GM18861 (cell line): Measurements from ENCODE around the gene MCTP1.
"Not testable (repeated sequence)": the region's sequence is repeated elsewhere in the genome, so short reads cannot be mapped to it uniquely, and the experiment has no call there.

Experiments used
- ATAC-seq: cut with Tn5 transposase; IDR thresholded peaks from one replicate; pipeline ENCODE4 v1.9.1; 2021; ENCODE audit not compliant: unreplicated experiment

Gene MCTP1

DNA sequence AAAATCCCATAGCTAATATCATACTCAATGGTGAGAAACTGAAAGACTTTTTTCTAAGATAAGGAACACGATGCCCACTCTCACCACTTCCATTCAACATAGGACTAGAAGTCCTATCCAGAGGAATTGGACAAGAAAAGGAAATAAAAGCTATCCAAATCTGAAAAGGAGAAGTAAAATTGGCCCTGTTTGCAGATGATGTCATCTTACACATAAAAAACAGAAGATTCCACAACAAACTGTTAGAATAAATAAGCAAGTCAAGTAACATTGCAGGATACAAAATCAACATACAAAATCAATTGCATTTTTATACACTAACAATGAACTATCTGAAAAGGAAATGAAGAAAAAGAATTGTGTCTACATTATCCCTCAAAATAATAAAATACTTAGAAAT lies 308.0 kb downstream of the MCTP1 start:
- ATAC-seq = no peak

DNA sequence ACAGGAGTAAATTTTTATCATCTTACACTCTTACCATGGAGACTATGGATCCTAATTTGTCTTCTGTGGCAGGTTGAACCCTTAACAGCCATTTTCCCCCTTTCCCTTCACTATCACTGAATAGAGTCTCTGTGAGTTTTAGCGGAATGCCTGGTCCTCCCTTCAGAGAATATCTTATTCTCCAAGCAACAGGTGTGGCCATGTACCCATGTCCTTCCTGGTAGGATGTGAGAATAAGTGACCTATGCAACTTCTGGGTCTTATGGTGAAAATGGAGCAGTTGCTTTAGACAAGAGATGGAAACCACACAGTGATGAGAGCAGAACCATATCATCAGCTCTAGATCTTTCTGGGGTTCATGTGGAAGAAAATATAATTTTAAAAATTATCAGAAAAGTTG lies 312.6 kb downstream of the MCTP1 start:
- no peak for ATAC-seq

- ATAC-seq = no peak
Measured at GRCh38 chr5:94969174-94969573, 315.7 kb downstream of the MCTP1 start.

DNA sequence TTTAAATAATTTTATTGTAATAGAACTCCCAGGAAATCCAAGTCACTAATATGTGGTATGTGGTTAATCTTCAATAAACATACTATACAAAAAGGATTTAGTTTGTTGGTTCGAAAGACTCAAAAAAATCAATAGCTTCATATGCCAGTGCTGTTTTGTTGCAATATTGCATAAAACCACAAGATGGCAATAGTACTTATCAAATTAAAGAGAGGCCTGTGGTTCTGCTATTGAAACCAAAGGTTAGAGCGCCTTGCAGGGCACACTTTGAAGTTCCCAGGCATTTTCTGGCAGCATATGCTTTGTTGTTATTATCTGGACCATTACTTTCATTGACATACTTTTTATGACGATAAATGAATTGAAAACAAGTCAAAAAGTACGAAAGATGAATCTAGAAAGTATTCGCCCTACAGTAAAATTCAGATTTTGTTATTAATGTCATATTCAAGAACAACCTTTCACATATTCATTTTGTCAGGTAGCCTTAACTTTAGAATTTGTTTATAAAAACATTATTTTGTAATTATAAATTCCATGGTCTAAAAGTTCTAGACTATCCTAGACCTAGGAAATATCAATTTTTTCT lies 316.3 kb downstream of the MCTP1 start:
- ATAC-seq = no peak

DNA sequence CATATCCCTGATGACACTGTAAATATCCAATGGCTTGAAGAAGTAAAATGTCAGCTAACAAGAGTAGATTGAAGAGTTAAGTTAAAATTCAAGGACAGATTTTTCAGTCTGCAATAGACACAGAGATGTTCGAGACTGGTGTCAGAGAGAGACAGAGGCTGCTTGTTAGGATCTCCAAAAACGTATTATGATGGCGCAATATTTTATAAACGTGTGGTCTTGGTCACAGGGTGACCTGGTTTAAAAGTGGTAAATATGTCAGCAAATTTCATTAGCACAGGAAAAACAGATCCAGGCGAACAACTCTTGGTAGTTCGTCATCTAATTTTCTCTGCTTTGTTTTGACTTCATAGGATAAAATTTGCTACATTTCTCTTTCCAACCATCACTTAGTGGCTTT lies 317.4 kb downstream of the MCTP1 start:
- no peak for ATAC-seq

DNA sequence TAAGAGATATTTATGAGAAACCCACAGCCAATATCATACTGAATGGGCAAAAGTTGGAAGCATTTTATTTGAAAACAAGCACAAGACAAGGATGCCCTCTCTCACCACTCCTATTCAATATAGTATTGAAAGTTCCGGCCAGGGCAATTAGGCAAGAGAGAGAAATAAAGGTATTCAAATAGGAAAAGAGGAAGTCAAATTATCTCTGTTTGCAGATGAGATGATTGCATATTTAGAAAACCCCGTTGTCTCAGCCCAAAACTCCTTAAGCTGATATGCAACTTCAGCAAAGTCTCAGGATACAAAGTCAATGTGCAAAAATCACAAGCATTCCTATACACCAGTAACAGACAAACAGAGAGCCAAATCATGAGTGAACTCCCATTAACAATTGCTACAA lies 325.6 kb downstream of the MCTP1 start:
- ATAC-seq = not testable (repeated sequence)

- no peak for ATAC-seq
Measured at GRCh38 chr5:94945656-94946055, 339.2 kb downstream of the MCTP1 start.

DNA sequence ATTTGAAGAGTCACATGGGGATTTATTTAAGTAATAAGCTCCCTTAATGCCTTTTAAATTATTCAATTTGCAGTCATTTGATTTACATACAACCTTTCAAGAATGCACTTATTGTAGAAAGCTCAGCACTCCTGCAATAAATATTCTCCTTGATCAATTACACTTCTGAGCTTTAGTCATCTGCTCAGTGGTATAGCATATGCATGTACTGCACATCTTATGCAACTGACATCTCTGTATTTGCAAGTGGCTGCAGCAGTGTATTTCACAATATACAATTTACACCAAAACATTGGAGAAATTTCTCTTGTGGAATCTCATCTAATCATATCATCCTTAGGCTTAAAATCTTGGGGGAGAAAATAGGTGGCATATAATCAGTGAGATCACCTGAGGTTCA lies 340.7 kb downstream of the MCTP1 start:
- no peak for ATAC-seq

- ATAC-seq = no peak
Measured at GRCh38 chr5:94941122-94941755, 343.7 kb downstream of the MCTP1 start.

GRCh38 chr5:94932259-94932658 lies 352.6 kb downstream of the MCTP1 start:
- no peak for ATAC-seq

GRCh38 chr5:94928891-94929290 lies 356.0 kb downstream of the MCTP1 start:
- no peak for ATAC-seq

DNA sequence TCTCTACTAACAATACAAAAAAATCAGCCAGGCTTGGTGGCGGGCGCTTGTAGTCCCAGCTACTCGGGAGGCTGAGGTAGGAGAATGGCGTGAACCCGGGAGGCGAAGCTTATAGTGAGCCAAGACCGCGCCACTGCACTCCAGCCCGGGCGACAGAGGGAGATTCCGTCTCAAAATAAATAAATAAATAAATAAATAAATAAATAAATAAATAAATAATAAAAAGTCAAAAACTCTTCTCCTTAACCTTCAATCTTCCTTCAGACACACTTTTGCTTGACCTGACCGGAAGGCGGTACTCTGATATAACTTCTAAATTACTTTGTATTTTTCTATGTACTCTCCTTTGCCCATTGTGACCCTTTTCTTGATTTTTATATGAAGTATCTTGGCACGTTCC lies 364.3 kb downstream of the MCTP1 start:
- no peak for ATAC-seq

GRCh38 chr5:94916619-94917018 lies 368.3 kb downstream of the MCTP1 start:
- no peak for ATAC-seq

- ATAC-seq = no peak
Measured at GRCh38 chr5:94911276-94911675, 373.6 kb downstream of the MCTP1 start.

DNA sequence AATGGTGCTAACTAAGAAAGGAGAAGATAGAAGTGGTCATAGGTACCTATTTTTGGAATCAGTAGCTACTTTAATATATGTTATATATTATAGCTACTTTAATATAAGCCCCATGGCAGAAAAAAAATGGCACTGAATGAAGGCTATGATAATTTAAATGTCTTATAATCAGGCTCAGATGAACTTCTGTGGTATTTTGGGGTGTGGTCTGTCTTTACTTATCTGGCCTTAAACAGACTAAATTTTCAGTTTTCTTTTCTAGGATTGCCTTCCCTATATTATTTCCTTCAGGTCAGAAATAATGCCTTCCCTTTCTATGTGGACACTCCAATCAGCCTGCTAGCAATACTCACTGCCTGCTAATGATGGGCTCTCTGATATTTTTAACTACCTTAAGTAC lies 374.2 kb downstream of the MCTP1 start:
- no peak for ATAC-seq

GRCh38 chr5:94908889-94909480 lies 375.9 kb downstream of the MCTP1 start:
- no peak for ATAC-seq

DNA sequence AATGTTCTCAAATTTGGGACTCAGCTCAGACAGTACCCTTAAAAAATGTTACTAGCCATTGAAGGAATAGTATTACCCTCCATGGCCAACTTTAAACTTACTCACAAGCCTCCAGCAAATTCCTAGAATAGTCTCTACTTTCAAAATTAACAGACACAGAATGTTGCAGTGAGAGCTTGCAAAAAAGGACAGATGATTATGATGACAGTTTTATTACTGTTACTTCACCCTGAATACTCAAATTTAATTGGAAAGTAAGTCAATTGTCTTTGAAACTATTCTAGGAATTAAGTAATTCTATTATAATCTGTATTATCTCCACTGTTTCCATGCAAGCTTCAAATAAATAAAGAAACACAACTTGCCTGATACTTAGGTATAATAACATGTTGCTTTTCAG lies 378.1 kb downstream of the MCTP1 start:
- no peak for ATAC-seq

- ATAC-seq = no peak
Measured at GRCh38 chr5:94903726-94904125, 381.2 kb downstream of the MCTP1 start.

DNA sequence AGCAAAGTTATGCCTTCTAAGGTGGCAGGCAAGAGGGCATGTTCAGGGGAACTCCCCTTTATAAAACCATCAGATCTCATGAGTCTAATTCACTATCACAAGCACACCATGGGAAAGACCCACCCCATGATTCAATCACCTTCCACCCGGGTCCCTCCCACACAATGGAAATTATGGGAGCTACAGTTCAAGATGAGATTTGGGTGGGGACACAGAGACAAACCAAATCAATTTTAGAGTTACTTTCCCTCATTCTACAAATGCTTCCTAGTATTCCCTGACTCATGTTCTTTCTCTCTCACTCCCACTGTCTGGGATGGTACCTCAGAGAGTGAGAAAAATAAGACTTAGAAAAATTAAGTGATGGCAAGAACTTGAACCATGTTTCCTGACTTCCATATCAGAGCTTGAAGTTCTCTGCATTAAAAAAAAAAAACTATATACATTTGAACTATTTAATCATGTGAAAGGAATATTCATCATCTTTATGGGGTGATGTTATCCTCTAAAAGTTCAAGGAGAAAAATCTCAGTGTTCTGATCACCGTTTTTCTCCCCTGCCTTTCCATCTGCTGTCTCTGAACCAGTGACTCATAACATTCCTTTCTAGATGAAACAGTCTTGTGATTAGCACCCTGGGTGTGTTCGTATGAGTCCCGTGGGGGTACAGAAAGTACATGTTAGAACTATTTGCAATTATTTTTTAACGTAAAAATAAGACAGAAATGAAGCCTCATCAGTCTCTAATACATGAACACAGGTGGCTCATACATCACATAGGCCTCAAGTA lies 383.5 kb downstream of the MCTP1 start:
- ATAC-seq = peak; percentile 95

DNA sequence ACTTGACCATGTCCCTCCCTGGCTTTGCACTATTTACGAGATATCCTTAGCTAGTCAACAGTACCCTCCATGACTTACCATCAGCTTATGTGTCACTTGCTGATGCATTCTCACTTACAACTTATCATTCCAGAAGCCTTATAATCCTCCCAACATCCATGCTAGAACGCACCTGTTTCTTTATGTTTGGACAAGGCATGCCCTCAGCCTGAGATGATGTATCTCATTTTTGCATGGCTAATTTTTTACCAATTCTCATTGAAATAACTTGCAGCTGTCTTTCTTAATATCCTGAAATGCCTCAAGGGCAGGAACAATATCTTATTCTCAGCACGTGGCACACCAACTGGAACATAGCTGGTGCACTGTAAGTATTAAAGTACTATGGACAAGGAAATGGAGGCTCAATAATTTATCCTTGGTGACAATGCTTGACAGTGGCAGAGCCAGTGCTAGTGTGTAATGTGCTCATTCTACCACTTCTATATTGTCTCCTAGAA lies 384.8 kb downstream of the MCTP1 start:
- no peak for ATAC-seq

DNA sequence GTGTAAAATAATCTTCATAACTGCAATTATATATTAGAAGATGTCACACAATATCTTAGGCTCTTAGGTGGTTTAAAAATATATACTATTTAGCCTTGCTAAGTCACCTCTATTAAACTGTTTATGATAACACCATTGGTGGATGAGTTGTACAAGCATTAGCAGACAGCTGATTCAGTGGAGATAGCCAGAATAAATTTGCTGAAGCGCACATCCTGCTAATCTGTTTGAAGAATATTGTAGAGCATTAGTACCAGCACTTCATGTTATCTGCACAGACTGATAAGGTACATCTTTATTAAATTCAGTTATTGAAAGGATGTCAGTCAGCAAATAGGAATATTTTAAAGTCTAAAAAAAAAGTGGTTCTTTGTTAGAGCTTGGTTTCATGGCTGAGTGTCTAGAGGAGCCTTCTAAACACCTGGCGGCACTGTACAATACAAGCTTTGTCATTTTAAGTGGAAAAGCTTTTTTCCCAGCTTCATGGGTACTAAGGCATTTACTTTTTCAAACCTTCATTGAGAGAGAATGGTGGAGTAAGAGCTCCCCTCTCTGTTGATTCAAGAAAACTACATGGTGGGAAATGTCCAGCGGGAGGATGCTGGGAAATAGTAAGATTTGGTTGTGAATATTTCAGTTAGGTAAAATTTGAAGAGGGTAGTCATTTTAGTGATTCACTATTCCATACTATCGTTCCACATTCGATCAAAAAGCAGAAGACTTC lies 391.3 kb downstream of the MCTP1 start:
- ATAC-seq = no peak
